Transverse colon (tissue), 4 donors: Measurements from ENCODE around the gene MAFG.
A peak's percentile ranks its signal among the peaks of the same experiment; 100 is the strongest.

Source experiments
- POLR2A ChIP-seq: fragments of 450-650 bp; IDR thresholded peaks from one replicate; pipeline ENCODE4 v1.6.1; 2016; ENCODE audit warnings: antibody characterized with exemption, mild to moderate bottlenecking, moderate library complexity
- POLR2AphosphoS5 ChIP-seq, 3 donors: sonication (generic); formaldehyde crosslinking; IDR thresholded peaks; one replicate each; pipeline ENCODE4 v1.6.1; 2016; ENCODE audit warnings: antibody characterized with exemption in 3 of 3
- TF ChIP-seq, protein P1 (sequence below), 5 experiments: fragments of 200-600 bp in 3 of 5; fragments of 450-650 bp in 2 of 5; sonication (generic) in 3 of 5; IDR thresholded peaks; 1 replicate in 2 of 5; 2 replicates in 3 of 5; pipeline ENCODE4 v1.5.1; 2016 to 2017; ENCODE audit warnings: antibody characterized with exemption in 5 of 5, inconsistent platforms in 3 of 5, mild to moderate bottlenecking in 2 of 5, moderate library complexity in 1 of 5

DNA sequence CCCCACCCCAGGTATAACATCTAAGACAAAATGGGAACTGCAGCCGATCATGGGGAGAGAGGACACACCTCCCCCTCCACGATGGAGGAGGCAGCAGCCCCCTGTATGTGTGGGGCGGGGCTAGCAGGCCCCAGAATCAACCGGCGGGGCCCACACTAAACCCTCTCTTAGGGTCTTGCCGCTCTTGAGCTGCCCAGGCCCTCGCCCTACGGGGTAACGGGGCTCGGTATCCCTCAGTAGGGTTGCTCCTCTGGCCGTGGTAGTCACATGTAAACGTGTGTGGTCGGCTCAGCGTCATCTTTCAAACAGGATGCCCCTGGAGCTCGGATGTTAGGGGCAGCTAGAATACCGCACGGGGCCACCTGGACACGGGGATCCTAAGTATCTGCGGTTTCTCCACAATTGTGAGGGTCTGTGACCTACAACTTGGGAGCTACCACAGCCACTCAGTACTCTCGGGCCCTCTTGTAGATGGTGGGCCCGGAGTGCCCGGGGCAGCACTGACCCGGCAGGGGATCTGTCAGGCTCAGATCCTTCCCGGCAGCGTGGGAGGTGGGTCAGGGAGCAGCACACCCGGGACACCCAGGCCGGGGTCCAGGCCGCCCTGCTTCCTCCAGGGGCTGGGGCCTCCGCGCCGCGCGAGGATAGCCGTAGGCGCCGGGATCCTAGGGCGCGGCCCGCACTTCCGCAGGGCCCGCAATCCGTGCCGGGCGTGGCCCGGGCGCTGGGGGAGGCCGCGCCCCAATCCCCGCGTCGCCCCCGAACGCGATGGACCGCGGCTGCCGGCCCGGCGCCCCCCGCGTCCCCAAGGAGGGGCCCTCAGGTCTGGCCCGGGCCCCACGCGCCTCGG lies 57.2 kb downstream of the MAFG start:
- TF ChIP-seq, protein P1, sequence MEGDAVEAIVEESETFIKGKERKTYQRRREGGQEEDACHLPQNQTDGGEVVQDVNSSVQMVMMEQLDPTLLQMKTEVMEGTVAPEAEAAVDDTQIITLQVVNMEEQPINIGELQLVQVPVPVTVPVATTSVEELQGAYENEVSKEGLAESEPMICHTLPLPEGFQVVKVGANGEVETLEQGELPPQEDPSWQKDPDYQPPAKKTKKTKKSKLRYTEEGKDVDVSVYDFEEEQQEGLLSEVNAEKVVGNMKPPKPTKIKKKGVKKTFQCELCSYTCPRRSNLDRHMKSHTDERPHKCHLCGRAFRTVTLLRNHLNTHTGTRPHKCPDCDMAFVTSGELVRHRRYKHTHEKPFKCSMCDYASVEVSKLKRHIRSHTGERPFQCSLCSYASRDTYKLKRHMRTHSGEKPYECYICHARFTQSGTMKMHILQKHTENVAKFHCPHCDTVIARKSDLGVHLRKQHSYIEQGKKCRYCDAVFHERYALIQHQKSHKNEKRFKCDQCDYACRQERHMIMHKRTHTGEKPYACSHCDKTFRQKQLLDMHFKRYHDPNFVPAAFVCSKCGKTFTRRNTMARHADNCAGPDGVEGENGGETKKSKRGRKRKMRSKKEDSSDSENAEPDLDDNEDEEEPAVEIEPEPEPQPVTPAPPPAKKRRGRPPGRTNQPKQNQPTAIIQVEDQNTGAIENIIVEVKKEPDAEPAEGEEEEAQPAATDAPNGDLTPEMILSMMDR (IDR thresholded peaks at IDR 0.05): no peak
- TF ChIP-seq POLR2AphosphoS5 (IDR thresholded peaks at IDR 0.05) (peak in 2 of 3 donors; percentile 21 to 41), POLR2A (peak; percentile 35)
